Stimulated activated CD8-positive, alpha-beta memory T cell treated with anti-CD3 and anti-CD28 coated beads, Interleukin-15, amount 100 ng/mL, for 4 hours (primary cell): ENCODE data around the gene ABCC3.
A peak's percentile ranks its signal among the peaks of the same experiment; 100 is the strongest.

Source experiments
- DNase-seq, 2 donors: peaks; one replicate each; pipeline ENCODE4 v3.0.0-alpha.2; 2020; ENCODE audit warnings: low read depth in 2 of 2

ABCC3 gene

GRCh38 chr17:50607522-50608175 lies 27.0 kb upstream of the ABCC3 start:
- DNase-seq: no peak

GRCh38 chr17:50608700-50609379 lies 25.8 kb upstream of the ABCC3 start:
- DNase-seq: no peak

GRCh38 chr17:50609380-50610074 lies 25.2 kb upstream of the ABCC3 start:
- DNase-seq: no peak

GRCh38 chr17:50611634-50612033 lies 23.0 kb upstream of the ABCC3 start:
- no peak for DNase-seq

- DNase-seq: no peak
These were observed 22.4 kb upstream of the ABCC3 start for GRCh38 chr17:50612281-50612680.

- DNase-seq: no peak
These were observed 21.4 kb upstream of the ABCC3 start for GRCh38 chr17:50613007-50613992.

- no peak for DNase-seq
These were observed 20.1 kb upstream of the ABCC3 start for GRCh38 chr17:50614471-50615051.

GRCh38 chr17:50615828-50616227 lies 18.9 kb upstream of the ABCC3 start:
- no peak for DNase-seq

- no peak for DNase-seq
These were observed 16.4 kb upstream of the ABCC3 start for GRCh38 chr17:50618300-50618699.

- DNase-seq: no peak
These were observed 15.7 kb upstream of the ABCC3 start for GRCh38 chr17:50618941-50619340.

GRCh38 chr17:50619489-50619888 lies 15.2 kb upstream of the ABCC3 start:
- no peak for DNase-seq

- no peak for DNase-seq
These were observed 14.4 kb upstream of the ABCC3 start for GRCh38 chr17:50620237-50620636.

- DNase-seq: no peak
These were observed 13.8 kb upstream of the ABCC3 start for GRCh38 chr17:50620858-50621257.

- no peak for DNase-seq
These were observed 13.1 kb upstream of the ABCC3 start for GRCh38 chr17:50621574-50622031.

- no peak for DNase-seq
These were observed 10.3 kb upstream of the ABCC3 start for GRCh38 chr17:50624321-50624934.

- DNase-seq: no peak
These were observed 9.4 kb upstream of the ABCC3 start for GRCh38 chr17:50625032-50625871.

GRCh38 chr17:50626037-50626574 lies 8.6 kb upstream of the ABCC3 start:
- peak; percentile 17 to 36 for DNase-seq

- no peak for DNase-seq
These were observed 7.5 kb upstream of the ABCC3 start for GRCh38 chr17:50627036-50627781.
